Liver (tissue), 9 donors: ENCODE data around the gene RGL4. TPM values are rescaled to one million over a fixed set of nuclear protein-coding genes. Genes with fewer than 3 reads are reported as not detected.

ENCODE experiments used
- DNase-seq: peaks from one replicate; pipeline ENCODE4 v3.0.0-alpha.2; 2017; ENCODE audit warnings: low spot score
- H3K27ac ChIP-seq, 2 donors: one replicate each; pipeline ENCODE4 v1.7.0; 2013; ENCODE audit warnings: inconsistent platforms in 2 of 2, low read length in 2 of 2, control low read depth in 1 of 2, low read depth in 1 of 2, mild to moderate bottlenecking in 1 of 2
- H3K27me3 ChIP-seq, 4 donors: one replicate each; pipeline versions ENCODE4 v1.6.1 to v1.7.0; 2013; ENCODE audit warnings: low read length in 3 of 4, inconsistent platforms in 1 of 4, mild to moderate bottlenecking in 1 of 4, moderate library complexity in 1 of 4; ENCODE audit not compliant: control insufficient read depth in 4 of 4, insufficient read depth in 4 of 4
- H3K36me3 ChIP-seq, 4 donors: one replicate each; pipeline versions ENCODE4 v1.6.1 to v1.7.0; 2013; ENCODE audit warnings: low read length in 3 of 4, mild to moderate bottlenecking in 3 of 4, low read depth in 1 of 4, moderate library complexity in 1 of 4; ENCODE audit not compliant: control insufficient read depth in 4 of 4, insufficient read depth in 3 of 4
- H3K4me1 ChIP-seq, 4 donors: one replicate each; pipeline versions ENCODE4 v1.6.1 to v1.7.0; 2013; ENCODE audit warnings: low read length in 3 of 4, mild to moderate bottlenecking in 3 of 4, moderate library complexity in 1 of 4; ENCODE audit not compliant: control insufficient read depth in 4 of 4, insufficient read depth in 4 of 4
- H3K4me3 ChIP-seq, 3 donors: one replicate each; pipeline versions ENCODE4 v1.6.1 to v1.7.0; 2013; ENCODE audit warnings: low read length in 3 of 3, control low read depth in 1 of 3, low read depth in 1 of 3, mild to moderate bottlenecking in 1 of 3
- H3K9ac ChIP-seq, 2 donors: one replicate each; pipeline ENCODE4 v1.7.0; 2013; ENCODE audit warnings: low read length in 2 of 2, mild to moderate bottlenecking in 2 of 2, moderate library complexity in 2 of 2, control low read depth in 1 of 2, low read depth in 1 of 2
- H3K9me3 ChIP-seq, 4 donors: one replicate each; pipeline versions ENCODE4 v1.6.1 to v1.7.0; 2013; ENCODE audit warnings: low read length in 3 of 4; ENCODE audit not compliant: control insufficient read depth in 4 of 4
- EGR1 ChIP-seq, 2 donors: IDR thresholded peaks; 2 replicates each; pipeline ENCODE4 v1.6.1; 2016 to 2018; ENCODE audit warnings: antibody characterized with exemption in 2 of 2, low read depth in 2 of 2
- FOXA1 ChIP-seq: IDR thresholded peaks from 2 replicates; pipeline ENCODE4 v1.6.1; 2016; ENCODE audit warnings: antibody characterized with exemption
- FOXA2 ChIP-seq: IDR thresholded peaks from 2 replicates; pipeline ENCODE4 v1.6.1; 2016; ENCODE audit warnings: antibody characterized with exemption
- GABPA ChIP-seq, 2 donors: IDR thresholded peaks in 1 of 2; conservative IDR thresholded peaks in 1 of 2; 2 replicates each; pipeline ENCODE4 v1.6.1; 2016; ENCODE audit warnings: antibody characterized with exemption in 2 of 2, mild to moderate bottlenecking in 1 of 2, moderate library complexity in 1 of 2
- HNF4A ChIP-seq, 2 donors: conservative IDR thresholded peaks; 2 replicates each; pipeline ENCODE4 v1.6.1; 2016; ENCODE audit warnings: antibody characterized with exemption in 2 of 2, mild to moderate bottlenecking in 2 of 2
- HNF4G ChIP-seq: IDR thresholded peaks from 2 replicates; pipeline ENCODE4 v1.6.1; 2016; ENCODE audit warnings: antibody characterized with exemption
- JUND ChIP-seq, 2 donors: IDR thresholded peaks; 2 replicates each; pipeline ENCODE4 v1.6.1; 2016; ENCODE audit warnings: antibody characterized with exemption in 2 of 2
- NR2F2 ChIP-seq: IDR thresholded peaks from 2 replicates; pipeline ENCODE4 v1.6.1; 2016; ENCODE audit warnings: antibody characterized with exemption
- RAD21 ChIP-seq, 2 donors: IDR thresholded peaks; 2 replicates each; pipeline ENCODE4 v1.6.1; 2016; ENCODE audit warnings: antibody characterized with exemption in 2 of 2, mild to moderate bottlenecking in 2 of 2
- RXRA ChIP-seq, 2 donors: IDR thresholded peaks; 2 replicates each; pipeline ENCODE4 v1.6.1; 2017 to 2018; ENCODE audit warnings: antibody characterized with exemption in 2 of 2, mild to moderate bottlenecking in 1 of 2
- SP1 ChIP-seq: IDR thresholded peaks from 2 replicates; pipeline ENCODE4 v1.6.1; 2018; ENCODE audit warnings: antibody characterized with exemption, mild to moderate bottlenecking
- TAF1 ChIP-seq: conservative IDR thresholded peaks from 2 replicates; pipeline ENCODE4 v1.6.1; 2016; ENCODE audit warnings: antibody characterized with exemption, mild to moderate bottlenecking
- YY1 ChIP-seq: IDR thresholded peaks from 2 replicates; pipeline ENCODE4 v1.6.1; 2016; ENCODE audit warnings: antibody characterized with exemption, mild to moderate bottlenecking
- WGBS: extraction: QIAGEN DNeasy Blood & Tissue Kit; methylation state at CpG from one replicate; pipeline ENCODE4 v1.1.7; 2013; 5-methylcytosine and 5-hydroxymethylcytosine counted together
- polyA plus RNA-seq, 2 donors: library from polyadenylated mRNA; stranded (reverse) in 1 of 2; unstranded in 1 of 2; fragments of 200-250 nt in 1 of 2; fragments of >200 nt in 1 of 2; fragmentation: Nextera tagmentation in 1 of 2; extraction: Ambion mirVana in 1 of 2; gene quantifications; one replicate each; pipeline versions ENCODE4 v1.2.1 to v1.2.3, GENCODE V29; 2013 to 2015
- total RNA-seq, 2 donors: library from RNA; depleted of rRNA; stranded (reverse); fragments of >200 nt; gene quantifications; one replicate each; pipeline ENCODE4 v1.2.3, GENCODE V29; 2014
- TF ChIP-seq, protein P1 (sequence below): IDR thresholded peaks from 2 replicates; pipeline ENCODE4 v1.6.1; 2016; ENCODE audit warnings: antibody characterized with exemption
- TF ChIP-seq, protein P2 (sequence below): IDR thresholded peaks from 2 replicates; pipeline ENCODE4 v1.6.1; 2016; ENCODE audit warnings: antibody characterized with exemption
- TF ChIP-seq, protein P3 (sequence below): IDR thresholded peaks from 2 replicates; pipeline ENCODE4 v1.6.1; 2016; ENCODE audit warnings: antibody characterized with exemption
- TF ChIP-seq, protein P4 (sequence below): IDR thresholded peaks from 2 replicates; pipeline ENCODE4 v1.6.1; 2016; ENCODE audit warnings: antibody characterized with exemption, mild to moderate bottlenecking
- TF ChIP-seq, protein P5 (sequence below): fragments of 150-350 bp; IDR thresholded peaks from 2 replicates; pipeline ENCODE4 v1.5.1; 2017; ENCODE audit warnings: improper control_type of control experiment, low read depth, low read length; ENCODE audit not compliant: missing input control
- donor health status: healthy.
- donor health status: healthy.
- donor health status: healthy.
- donor health status: healthy.
- donor health status: healthy.

RGL4 gene
- total and polyA plus RNA-seq, 4 donors = 0.25 to 6.2 (median 0.56) TPM

DNA sequence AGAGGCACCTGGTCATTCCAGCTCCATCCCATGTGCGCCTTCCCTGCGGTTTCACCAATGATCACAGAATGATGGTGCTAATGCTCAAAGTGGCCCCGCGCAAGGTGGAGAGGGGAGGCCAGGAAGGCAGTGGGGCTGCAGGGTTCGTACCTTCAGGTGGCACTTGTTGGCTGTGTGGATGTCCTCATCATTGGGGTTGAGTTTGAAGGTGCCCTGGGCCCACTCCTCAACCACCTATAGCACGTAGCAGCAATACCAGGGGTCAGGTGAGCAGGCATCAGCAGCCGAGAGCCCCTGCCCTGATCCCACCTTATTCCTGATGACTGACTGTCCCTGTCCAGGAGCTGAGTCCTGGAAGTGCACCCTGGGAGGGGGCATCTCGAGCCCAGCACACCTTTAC lies 38.1 kb upstream of the RGL4 start:
- 96% methylated on average over 8 of the region's 8 CpGs for WGBS
- no peak for DNase-seq
- TF ChIP-seq, protein P1, sequence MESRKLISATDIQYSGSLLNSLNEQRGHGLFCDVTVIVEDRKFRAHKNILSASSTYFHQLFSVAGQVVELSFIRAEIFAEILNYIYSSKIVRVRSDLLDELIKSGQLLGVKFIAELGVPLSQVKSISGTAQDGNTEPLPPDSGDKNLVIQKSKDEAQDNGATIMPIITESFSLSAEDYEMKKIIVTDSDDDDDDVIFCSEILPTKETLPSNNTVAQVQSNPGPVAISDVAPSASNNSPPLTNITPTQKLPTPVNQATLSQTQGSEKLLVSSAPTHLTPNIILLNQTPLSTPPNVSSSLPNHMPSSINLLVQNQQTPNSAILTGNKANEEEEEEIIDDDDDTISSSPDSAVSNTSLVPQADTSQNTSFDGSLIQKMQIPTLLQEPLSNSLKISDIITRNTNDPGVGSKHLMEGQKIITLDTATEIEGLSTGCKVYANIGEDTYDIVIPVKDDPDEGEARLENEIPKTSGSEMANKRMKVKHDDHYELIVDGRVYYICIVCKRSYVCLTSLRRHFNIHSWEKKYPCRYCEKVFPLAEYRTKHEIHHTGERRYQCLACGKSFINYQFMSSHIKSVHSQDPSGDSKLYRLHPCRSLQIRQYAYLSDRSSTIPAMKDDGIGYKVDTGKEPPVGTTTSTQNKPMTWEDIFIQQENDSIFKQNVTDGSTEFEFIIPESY = no peak
- TF ChIP-seq GABPA (IDR thresholded peaks at IDR 0.05 in 1 of 2, conservative IDR thresholded peaks at IDR 0.05 in 1 of 2) (no peak), RXRA (IDR thresholded peaks at IDR 0.05) (no peak), JUND (IDR thresholded peaks at IDR 0.05) (no peak), HNF4A (conservative IDR thresholded peaks at IDR 0.05) (no peak)
- TF ChIP-seq, protein P2, sequence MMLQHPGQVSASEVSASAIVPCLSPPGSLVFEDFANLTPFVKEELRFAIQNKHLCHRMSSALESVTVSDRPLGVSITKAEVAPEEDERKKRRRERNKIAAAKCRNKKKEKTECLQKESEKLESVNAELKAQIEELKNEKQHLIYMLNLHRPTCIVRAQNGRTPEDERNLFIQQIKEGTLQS = no peak
- no peak overlapping the region for H3K27ac ChIP-seq
- no peak overlapping the region for H3K9ac ChIP-seq
- no peaks in the 10 kb centered on the region for H3K27me3 ChIP-seq
- no peak overlapping the region for H3K4me3 ChIP-seq
- H3K36me3 ChIP-seq = no peaks in the 10 kb centered on the region
- H3K4me1 ChIP-seq = no peaks in the 10 kb centered on the region
- no peaks in the 10 kb centered on the region for H3K9me3 ChIP-seq

DNA sequence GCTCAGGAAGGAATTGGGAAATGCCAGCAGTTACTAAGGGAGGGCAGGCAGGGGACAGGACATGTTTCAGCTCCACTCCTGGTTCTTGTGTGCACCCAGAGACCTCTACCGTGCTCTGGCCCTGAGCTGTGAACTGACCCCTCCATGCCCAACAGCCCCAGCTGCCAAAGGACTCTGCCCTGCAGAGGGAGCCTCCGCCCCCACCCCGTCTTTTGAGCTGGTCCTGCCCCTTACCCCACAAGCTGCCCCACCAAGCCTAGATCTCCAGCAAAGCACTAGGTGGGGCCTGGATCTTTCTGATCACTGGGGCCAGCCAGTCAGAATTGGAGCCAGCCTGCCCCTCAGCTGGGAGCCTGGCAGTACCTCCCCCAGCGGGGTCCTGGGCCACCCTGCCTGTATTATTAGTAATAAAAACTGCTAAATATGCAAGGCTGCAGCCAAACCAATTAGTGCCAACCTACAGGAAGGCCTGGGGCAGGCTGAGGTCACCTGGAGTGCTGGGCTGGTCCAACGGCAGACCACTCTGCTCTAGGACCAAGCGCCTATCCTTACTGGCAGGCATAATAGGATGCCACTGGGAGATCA lies 34.8 kb upstream of the RGL4 start:
- Histone ChIP-seq H3K9me3 (no peaks in the 10 kb centered on the region), H3K36me3 (peaks cover 0 to 9% (median 4%) of the 10 kb centered on the region in 4 donors), H3K4me1 (no peaks in the 10 kb centered on the region), H3K9ac (no peak overlapping the region), H3K27ac (no peak overlapping the region), H3K27me3 (no peaks in the 10 kb centered on the region), H3K4me3 (no peak overlapping the region)
- WGBS = 92% methylated on average over 6 of the region's 6 CpGs
- DNase-seq = no peak
- TF ChIP-seq NR2F2 (no peak), SP1 (no peak), FOXA1 (no peak), HNF4A (conservative IDR thresholded peaks at IDR 0.05) (no peak), HNF4G (no peak), JUND (IDR thresholded peaks at IDR 0.05) (no peak), TAF1 (no peak), RAD21 (IDR thresholded peaks at IDR 0.05) (no peak), YY1 (no peak), GABPA (IDR thresholded peaks at IDR 0.05 in 1 of 2, conservative IDR thresholded peaks at IDR 0.05 in 1 of 2) (no peak), EGR1 (IDR thresholded peaks at IDR 0.05; ENCODE audit: low read depth in 2 of 2) (no peak), RXRA (IDR thresholded peaks at IDR 0.05) (no peak), FOXA2 (no peak)
- TF ChIP-seq, protein P2 = no peak
- TF ChIP-seq, protein P3, sequence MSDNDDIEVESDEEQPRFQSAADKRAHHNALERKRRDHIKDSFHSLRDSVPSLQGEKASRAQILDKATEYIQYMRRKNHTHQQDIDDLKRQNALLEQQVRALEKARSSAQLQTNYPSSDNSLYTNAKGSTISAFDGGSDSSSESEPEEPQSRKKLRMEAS = no peak
- TF ChIP-seq, protein P4, sequence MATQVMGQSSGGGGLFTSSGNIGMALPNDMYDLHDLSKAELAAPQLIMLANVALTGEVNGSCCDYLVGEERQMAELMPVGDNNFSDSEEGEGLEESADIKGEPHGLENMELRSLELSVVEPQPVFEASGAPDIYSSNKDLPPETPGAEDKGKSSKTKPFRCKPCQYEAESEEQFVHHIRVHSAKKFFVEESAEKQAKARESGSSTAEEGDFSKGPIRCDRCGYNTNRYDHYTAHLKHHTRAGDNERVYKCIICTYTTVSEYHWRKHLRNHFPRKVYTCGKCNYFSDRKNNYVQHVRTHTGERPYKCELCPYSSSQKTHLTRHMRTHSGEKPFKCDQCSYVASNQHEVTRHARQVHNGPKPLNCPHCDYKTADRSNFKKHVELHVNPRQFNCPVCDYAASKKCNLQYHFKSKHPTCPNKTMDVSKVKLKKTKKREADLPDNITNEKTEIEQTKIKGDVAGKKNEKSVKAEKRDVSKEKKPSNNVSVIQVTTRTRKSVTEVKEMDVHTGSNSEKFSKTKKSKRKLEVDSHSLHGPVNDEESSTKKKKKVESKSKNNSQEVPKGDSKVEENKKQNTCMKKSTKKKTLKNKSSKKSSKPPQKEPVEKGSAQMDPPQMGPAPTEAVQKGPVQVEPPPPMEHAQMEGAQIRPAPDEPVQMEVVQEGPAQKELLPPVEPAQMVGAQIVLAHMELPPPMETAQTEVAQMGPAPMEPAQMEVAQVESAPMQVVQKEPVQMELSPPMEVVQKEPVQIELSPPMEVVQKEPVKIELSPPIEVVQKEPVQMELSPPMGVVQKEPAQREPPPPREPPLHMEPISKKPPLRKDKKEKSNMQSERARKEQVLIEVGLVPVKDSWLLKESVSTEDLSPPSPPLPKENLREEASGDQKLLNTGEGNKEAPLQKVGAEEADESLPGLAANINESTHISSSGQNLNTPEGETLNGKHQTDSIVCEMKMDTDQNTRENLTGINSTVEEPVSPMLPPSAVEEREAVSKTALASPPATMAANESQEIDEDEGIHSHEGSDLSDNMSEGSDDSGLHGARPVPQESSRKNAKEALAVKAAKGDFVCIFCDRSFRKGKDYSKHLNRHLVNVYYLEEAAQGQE = no peak
- TF ChIP-seq, protein P1 = no peak
- TF ChIP-seq, protein P5, sequence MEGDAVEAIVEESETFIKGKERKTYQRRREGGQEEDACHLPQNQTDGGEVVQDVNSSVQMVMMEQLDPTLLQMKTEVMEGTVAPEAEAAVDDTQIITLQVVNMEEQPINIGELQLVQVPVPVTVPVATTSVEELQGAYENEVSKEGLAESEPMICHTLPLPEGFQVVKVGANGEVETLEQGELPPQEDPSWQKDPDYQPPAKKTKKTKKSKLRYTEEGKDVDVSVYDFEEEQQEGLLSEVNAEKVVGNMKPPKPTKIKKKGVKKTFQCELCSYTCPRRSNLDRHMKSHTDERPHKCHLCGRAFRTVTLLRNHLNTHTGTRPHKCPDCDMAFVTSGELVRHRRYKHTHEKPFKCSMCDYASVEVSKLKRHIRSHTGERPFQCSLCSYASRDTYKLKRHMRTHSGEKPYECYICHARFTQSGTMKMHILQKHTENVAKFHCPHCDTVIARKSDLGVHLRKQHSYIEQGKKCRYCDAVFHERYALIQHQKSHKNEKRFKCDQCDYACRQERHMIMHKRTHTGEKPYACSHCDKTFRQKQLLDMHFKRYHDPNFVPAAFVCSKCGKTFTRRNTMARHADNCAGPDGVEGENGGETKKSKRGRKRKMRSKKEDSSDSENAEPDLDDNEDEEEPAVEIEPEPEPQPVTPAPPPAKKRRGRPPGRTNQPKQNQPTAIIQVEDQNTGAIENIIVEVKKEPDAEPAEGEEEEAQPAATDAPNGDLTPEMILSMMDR = no peak
